NCI-H2171 treated with DMSO at 0.1 percent for 48 hours (cell line): ENCODE data around the gene KRT6C.
"Not testable (repeated sequence)": the region's sequence is repeated elsewhere in the genome, so short reads cannot be mapped to it uniquely, and the experiment has no call there.

Experiments
- DNase-seq: peaks from one replicate; lab custom pipeline; 2025; lab: John Stamatoyannopoulos, UW

Gene KRT6C

DNA sequence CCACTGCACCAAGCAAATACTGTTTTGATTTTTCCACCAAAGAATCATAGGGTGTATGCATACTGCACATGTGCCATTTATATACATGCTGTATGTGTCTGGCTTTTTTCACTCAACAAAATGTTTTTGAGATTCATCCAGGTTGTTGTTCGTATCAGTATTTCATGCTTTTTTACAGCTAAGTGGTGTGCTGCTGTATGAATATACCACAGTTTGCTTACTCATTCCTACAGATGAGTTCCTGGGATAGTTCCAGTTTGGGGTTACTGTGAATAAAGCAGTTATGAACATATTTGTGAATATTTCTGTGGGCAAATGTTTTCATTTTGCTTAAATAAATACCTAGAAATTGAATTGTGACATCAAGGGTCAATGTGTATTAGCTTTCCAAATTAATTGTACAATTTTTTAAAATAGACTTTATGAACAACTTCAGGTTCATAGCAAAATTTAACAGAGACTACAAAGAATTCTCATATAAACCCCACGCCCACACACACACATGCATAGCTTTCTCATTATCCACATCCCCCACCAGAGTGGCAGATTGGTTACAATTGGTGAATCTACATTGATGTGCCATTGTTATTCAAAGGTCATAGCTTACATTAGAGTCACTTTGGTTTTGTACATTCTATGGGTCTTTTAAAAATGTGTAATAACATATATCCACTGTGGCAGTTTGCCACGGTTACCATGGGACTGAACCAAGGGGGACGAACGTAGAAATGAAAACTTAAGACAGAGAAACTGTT is 26.4 kb upstream of the KRT6C start:
- no peak for DNase-seq

DNA sequence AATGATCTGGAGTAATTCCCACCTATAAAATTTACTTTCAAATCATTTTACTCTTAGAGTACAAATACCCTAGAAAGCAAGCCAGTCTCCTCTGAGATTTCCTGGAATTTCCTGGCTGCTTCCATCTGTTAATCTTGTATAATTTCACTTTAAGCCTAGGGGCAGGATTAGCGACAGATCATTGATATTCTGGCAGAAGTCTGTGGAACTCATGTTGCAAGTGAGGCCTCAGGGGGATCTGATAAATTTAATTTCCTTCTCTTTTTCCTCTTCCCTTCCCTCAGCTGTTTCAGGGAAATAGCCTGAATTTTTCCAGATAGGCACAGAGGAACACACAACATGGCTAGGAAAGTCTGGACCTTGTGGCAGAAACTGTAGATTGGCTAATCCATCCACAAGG is 25.3 kb upstream of the KRT6C start:
- no peak for DNase-seq

DNA sequence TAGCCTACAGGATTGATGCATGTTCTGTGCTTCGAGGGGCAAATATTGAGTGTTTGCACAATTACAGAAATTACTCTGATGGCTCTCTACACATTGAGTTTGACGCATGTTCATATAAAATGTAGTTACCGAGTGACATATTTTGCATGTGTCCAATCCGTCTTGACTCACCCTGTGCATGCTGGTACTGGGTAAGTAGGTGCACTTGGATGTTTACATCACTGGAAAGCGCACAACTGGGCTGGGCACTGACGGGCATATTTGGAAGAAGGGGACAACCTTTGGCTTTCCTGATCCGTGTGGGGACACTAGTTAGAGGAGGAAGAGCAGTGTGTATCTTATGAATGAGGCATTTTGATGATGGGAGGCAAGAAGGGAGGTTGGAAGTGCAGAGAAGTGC is 24.4 kb upstream of the KRT6C start:
- DNase-seq, result no peak

DNA sequence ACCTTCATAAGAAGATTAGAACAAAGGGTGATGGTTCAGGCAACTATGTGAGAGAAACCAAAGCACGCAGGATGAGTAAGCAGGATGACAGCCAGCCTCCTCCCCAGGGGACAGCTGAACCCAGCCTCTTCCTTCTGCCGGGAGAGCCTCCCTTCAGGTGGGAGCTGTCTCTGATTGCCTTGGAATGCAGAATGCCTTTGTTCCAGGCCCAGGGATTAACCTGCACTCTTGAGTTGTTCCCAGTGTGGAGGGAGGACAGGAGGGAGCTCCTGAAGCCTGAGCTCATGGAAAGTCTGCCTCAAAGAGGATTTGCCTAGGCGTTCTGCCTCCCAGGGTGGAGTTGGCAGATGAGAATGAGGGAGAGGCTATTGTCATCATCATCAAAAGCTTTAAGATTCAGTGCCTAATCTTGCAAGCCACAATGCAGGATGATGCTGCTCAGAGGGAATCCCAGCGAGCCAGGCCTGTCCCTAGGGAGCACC is 23.0 kb upstream of the KRT6C start:
- peak; percentile 69 for DNase-seq

DNA sequence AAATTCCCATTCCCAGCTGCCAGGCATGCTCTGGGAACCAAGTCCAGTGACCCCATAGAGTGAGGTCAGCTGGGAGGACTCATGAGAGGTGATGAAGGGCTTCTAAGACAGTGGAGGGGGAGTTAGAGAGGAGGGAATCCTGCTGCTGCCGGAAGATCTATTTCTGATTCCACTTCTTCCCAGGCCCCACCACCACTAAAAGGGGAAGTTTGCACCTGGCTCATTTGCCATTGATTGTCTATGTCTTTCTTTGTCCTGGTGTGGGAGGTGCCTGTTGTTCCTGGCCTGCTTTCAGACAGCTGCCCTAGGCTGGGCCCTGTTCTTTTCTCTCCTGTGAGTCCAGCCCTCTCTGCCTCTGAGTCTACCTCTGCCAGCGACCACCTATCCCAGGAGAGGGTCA is 22.4 kb upstream of the KRT6C start:
- peak; percentile 68 for DNase-seq

DNA sequence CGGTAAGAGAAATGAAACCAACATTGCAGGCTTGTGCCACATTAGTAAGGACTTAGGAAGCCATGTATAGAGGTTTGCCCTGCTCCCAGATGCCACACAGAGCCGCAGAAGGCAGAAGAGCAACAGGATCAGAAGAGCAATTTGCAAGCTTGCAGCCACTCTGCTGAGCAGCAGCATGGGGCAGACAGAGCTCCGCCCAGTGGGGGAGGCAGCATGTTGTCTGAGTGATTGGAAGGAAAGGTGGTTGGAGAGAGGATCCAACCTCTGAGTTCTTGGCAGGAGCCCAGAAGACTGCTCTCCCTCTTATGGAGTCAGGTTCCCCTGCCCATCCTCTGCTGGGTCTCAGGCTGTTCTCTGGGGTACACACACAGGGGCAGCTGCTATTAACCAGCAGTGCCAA is 21.8 kb upstream of the KRT6C start:
- DNase-seq, result peak; percentile 99

DNA sequence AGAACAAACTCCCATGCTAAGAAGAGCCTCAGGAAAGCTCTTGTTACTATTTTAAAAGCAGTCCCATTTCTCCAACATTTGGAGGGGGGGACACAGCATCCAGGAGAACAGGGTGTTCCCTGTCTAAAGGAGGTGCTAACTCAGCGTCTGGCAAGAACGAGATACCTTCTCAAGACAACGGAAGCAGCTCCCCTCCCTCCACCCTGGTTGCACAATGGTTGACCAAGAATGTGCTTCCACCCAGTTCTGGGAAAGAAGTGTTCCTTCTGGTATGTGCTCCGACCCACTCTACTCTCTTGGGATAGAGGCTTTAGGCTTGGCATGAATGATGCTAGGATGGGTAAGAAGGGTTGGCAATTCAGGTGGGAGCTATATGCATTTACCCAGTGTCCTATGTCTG is 20.9 kb upstream of the KRT6C start:
- DNase-seq, result no peak

DNA sequence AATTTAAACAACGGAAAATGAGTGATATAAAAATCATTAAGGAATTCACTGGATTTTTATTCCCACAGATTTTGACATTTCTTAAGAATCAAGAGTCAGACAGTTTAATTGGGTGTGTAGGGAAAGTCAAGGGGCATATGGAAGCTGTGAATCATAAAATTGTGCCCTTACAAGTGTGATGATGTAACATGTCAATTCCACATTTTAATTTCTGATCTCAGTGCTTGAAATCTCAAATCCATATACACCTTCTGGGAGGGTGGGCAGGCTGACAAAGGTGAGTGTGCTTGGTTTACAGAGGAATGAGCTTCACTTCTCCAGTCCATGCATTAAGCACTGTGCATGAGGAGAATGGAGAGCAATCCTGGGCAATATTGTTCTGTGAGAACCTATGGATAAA is 20.5 kb upstream of the KRT6C start:
- DNase-seq, result no peak

DNA sequence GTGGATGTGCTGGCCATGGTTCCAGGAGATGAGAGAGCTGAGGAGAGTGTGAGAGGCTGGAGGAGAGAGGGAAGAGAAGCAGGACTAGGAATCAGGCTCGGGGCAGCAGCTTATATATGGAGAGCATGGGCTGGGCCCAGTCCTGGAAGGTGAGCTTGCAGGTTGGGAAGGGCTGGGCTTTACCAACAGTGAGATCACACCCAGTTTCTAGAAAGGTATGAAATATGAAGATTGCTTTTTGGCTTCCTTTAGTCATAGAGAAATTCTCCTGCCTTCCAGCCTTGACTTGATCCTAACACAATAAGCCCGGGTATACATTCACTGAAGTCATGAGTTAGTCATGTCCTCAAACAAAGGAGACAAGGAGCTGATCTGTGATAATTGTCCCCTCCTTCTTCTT is 19.6 kb upstream of the KRT6C start, which contains the start of gene KRT6A:
Gene KRT6A, minus strand, starts transcription at position 86 of the 400 bp plus-strand sequence. Its CDS starts 69 bp downstream, at position 17.
- DNase-seq, result no peak

DNA sequence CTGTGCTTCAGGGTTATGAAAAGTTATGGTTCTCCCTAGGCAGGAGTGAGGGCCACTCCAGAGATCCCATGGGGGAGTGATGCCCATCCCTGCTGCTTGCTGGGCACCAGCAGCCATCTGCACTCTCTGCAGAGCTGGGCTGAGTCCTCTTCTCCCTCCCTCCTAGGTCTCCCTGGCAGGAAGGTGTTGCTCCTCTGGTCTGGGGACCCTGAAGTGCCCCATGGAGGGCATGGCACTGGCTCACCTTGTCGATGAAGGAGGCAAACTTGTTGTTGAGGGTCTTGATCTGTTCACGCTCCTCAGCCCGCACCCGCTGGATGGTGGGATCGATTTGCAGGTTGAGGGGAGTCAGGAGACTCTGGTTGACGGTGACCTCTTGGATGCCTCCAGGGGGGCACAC is 18.8 kb upstream of the KRT6C start:
- DNase-seq, result not testable (repeated sequence)

DNA sequence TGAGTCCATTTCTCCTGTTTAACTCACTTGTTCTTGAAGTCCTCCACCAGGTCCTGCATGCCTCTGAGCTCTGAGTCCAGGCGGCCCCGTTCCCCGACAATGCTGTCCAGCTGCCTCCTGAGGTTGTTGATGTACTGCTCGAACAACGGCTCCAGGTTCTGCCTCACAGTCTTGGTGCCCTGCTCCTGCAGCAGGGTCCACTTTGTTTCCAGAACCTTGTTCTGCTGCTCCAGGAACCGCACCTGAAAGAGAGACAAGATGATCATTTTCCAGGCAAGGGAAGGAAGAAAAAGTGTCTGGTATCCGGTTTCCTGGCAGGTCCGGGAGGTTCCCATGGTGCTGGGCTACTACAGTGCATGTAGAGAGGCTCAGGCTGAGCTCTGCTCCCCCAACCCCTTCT is 17.9 kb upstream of the KRT6C start:
- not testable (repeated sequence) for DNase-seq

DNA sequence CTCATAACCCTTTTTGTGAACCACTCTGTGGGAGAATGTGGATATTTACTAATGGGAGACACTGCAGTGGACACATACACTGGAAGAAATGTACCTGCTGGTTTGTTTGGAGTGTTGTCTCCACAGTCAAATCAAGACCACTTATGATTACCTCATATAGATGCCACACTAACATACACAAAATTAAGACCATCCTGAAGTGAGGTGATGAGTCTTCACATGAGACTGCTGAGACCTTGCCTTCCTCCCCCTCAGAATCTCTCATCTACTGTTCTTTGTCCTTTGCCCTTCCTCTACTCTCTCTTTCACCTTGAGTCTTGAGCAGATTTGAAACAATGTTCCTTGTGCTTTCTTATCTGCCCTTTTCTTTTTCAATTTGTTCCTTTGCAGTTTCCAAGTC is 15.1 kb upstream of the KRT6C start:
- DNase-seq, result no peak

DNA sequence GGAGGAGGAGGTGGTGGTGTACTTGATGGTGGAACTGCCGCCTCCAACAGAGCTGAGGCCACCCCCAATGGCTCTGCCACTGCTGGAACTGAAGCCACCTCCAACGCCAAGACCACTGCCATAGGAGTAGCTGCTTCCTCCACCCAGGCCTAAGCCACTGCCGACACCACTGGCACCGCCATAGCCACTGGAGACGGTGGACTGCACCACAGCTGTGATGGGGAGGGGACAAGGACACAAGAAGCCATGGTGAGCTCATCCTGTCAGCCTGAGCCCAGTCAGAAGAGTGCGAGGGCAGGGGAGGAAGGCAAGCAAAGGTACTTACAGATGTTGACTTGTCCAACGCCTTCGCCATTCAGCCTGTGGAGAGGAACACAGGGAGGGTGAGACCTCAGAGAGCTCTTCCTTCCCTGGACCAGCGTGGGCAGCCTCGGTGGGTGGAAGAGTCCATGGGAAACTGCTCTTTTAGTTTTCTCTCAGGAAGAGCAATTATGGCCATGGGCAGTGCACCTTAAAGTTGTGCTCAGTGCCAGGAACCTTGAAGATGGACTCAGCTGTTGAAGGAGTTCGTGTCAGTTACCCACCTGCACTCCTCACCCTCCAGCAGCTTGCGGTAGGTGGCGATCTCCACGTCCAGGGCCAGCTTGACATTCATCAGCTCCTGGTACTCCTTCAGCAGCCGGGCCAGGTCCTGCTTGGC is 14.3 kb upstream of the KRT6C start:
- not testable (repeated sequence) for DNase-seq

DNA sequence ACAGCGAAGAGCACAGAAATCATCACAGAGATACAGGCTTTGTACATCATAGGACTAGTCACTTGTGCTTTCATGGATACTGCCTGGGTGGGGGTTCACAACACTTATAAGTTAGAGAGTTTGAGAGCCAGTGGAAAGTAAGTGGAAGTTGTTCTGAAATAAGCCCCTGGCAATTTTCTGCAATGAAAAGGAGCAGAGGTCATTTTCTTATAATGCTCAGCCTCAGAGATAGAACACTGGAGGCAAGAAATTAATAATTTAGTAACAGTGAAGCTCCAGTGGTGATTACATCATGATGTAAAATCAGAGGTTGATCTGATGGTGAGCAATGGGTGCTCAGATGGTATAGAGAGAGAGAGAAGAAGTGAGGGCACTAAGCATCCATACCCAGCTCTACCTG is 13.6 kb upstream of the KRT6C start:
- no peak for DNase-seq

DNA sequence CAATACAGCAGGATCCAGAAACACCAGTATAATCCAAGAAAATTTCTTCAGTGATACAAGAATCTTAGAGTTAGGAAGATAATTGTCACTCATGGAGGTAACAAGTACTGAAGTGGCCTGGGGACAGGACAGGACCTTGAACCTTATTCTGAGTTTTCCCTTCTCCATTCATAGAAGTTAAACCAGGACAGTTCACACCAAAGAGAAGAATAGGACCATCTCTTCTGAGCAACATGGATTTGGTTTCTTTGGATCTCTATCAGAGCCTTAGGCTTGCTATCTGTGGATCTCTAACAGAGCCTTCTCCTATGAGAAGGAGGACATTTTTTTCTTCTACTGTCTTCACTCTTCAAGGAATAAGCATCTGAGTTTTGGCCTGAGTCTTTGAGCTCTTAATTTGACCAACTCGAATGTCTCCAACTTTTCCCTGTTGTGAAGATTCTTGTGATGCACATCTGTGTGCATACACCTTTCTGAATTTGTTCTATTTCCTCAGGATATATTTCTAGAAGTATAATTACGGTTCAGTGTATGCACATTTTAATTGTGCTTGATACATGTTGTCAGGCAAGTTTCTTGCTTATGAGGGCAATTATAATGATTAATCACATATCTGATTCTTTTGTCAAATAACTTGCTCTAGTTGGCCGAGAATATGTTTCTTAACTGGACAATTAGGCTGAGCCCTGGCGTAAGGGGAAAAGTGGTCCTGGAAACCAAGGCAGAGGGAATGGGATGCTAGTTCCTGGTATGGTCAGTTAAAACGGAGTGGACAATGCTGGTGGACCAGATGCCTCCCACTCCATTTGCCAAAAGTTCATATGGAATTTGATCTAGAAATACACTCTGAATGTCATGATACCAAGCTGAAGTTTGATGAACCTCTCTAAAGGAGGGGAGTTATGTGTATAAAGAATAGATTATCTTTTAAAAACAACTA is 12.8 kb upstream of the KRT6C start:
- DNase-seq, result no peak

DNA sequence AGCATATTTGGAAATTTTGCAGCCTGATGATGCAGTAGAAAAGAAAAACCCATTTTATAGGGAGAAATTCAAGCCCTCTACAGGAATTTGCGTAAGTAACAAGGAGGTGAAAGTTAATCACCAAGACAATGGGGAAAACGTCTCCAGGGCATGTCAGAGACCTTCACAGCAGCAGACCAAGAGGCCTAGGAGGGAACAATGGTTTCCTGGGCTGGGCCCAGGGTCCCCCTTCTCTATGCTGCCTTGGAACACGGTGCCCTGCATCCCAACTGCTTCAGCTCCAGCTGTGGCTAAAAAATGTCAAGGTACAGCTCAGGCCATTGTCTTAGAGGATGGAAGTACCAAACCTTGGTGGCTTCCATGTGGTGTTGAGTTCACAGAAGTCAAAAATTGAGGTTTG is 6.5 kb upstream of the KRT6C start:
- no peak for DNase-seq

DNA sequence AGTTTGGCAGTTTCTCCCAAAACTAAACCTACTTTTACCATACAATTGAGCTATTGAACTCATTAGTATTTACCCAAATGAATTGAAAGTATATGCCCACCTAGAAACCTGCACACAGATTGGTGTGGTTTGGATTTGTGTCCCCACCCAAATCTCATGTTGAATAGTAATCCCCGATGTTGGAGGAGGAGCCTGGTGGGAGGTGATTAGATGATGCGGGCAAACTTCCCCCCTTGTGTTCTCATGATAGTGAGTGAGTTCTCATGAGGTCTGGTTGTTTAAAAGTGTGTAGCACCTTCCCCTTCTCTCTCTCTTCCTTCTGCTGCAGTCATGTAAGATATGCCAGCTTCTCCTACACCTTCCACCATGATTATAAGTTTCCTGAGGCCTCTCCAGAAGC is 4.0 kb upstream of the KRT6C start:
- DNase-seq, result no peak

DNA sequence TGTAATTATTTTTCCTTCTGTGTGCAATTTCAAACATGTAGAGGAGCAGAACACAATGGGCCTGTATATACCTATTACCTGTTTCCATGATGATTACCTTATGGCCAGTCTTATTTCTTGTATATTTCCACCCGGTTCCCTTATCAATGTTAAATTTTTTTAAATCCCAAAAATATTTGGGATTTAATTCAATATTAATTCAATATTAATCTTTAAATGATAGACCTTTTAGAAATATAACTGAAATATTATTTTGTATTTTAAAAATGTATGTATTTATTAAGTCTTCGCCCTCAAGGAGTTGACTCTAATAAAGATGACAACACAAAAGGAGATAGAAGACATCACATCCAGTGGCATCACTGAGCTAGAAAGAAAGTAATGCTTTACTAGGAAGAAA is 607 bp upstream of the KRT6C start:
- no peak for DNase-seq

DNA sequence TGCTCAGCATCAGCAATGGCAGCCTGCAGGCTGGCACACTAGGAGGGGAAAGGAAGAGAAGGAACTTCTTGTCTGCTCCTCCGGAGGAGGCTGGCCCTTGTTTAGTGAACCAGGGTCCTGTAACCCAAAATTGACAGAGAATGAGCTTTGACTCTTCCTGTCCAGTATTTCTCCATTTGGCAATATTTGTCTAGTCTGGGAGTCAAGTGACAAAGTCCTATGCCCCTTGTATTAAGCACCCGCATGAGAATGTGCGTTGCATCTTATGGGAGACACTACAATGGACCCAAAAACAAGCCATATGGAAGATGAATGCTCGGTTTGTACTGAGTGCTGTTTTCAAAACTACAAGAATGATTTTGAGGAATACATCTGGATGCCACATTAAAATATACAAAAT is 3.8 kb downstream of the KRT6C start:
- no peak for DNase-seq

DNA sequence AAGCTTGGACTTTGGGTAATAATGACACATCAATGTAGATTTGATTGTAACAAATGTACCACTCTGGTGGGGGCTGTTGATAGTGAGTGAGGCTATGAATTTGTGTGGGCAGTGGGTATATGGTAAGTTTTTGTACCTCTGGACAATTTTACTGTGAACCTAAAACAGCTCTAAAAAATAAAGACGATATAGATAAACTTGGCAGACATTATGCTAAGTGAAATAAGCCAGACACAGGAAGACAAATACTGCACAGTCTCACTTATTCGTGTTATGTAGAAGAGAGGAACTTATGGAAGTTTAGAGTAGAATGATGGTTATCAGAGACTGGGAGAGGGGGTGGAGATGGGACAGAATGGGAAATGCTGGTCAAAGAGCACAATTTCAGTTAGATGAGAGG is 8.7 kb downstream of the KRT6C start:
- DNase-seq, result no peak

DNA sequence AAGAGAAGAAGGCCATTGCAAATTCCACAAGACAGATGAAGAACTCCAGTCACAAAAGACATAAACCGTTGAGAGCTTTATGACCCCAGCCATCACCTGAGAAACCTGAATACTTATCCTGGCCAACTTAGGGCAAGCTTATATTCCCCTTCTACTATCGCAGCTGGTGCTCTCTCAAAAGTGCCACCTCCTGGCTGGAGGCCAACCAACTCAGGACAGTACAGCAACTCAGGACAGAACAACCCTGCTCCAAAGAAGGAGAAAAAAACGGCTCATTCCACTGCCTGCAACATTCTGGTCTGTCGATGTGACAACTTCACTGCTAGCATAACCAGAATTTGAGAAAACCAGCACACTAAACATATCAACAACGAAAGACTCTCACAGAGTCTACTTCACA is 11.9 kb downstream of the KRT6C start:
- DNase-seq, result no peak

DNA sequence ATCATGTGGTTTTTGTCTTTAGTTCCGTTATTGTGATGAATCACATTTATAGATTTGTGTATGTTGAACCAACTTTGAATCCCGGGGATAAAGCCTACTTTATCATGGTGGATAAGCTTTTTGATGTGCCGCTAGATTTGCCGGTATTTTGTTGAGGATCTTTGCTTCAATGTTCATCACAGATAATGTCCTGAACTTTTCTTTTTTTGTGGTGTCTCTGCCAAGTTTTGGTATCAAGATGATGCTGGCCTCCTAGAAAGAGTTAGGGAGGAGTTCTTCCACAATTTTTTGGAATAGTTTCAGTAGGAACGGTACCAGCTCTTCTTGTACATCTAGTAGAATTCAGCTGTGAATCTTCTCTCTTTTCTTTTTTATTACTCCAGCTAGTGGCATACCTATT is 14.7 kb downstream of the KRT6C start:
- DNase-seq, result no peak
